AG04450 (cell line): ENCODE measurements around the gene ACER1. TPM values are rescaled to one million over a fixed set of nuclear protein-coding genes. Genes with fewer than 3 reads are reported as not detected.

Experiments
- CTCF ChIA-PET: fragments of 300-600, 350-600 bp; formaldehyde crosslinking; extraction: SDS; loops from one replicate; lab custom pipeline; 2022; ENCODE audit warnings: antibody characterized with exemption, inconsistent platforms; lab: Charles Lee
- POLR2A ChIA-PET: fragments of 350-600 bp; formaldehyde crosslinking; extraction: SDS; loops from one replicate; lab custom pipeline; 2021; ENCODE audit warnings: antibody characterized with exemption, inconsistent platforms; lab: Yijun Ruan, JAX
- DNase-seq: peaks from one replicate; pipeline ENCODE4 v3.0.0-alpha.2; 2011; ENCODE audit warnings: low read depth, low spot score
- H3K27ac ChIP-seq: one replicate; pipeline ENCODE4 v1.5.1; 2012; ENCODE audit warnings: low read depth, low read length, control low read depth
- H3K27me3 ChIP-seq: one replicate; pipeline ENCODE4 v1.6.0; 2012; ENCODE audit warnings: low read length; ENCODE audit not compliant: control insufficient read depth, insufficient read depth
- H3K4me3 ChIP-seq: 2 replicates; pipeline ENCODE4 v1.5.1; 2011; ENCODE audit warnings: mild to moderate bottlenecking, low read depth, low read length, control low read depth
- H3K9me3 ChIP-seq: 2 replicates; pipeline ENCODE4 v1.5.1; 2012; ENCODE audit warnings: low read length; ENCODE audit not compliant: control insufficient read depth, insufficient read depth
- CTCF ChIP-seq: IDR thresholded peaks from 2 replicates; pipeline ENCODE4 v1.5.1; 2011; ENCODE audit warnings: low read depth, low read length, control low read depth, inconsistent platforms
- polyA plus RNA-seq: library from polyadenylated mRNA; depleted of rRNA; stranded (reverse); fragments of >200 nt; gene quantifications from 2 replicates; pipeline ENCODE4 v1.2.3, GENCODE V29; 2011

ACER1 gene
- polyA plus RNA-seq, 1 experiment: not detected

DNA sequence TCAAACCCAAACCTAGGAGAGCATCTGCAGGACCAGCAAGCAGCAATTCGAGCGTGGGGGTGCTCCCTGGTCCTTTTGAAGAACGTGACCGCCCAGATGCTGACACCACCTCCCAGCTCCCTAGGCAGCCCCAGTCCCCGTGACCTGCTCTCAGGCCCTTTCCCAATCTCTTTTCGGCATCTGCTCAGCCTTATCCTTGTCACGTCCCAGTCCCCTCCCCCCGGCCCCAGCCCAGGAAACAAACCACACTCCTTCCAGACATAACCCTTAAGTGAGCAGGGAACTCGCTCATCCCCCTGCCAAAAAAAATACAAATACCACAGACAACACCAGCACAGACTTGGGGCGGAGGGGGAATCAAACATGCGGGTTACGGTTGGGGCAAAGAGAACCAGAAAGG, 57.0 kb downstream of the ACER1 start:
- no peaks in the 10 kb centered on the region for H3K9me3 ChIP-seq
- CTCF ChIA-PET: interaction anchor here (1.5 to 2.0 kb wide), 2 partner anchors 23 to 58 kb away, joined by 4 to 11 read pairs; no protein-coding TSS in a partner anchor
- H3K27me3 ChIP-seq: no peaks in the 10 kb centered on the region
- POLR2A ChIA-PET: no interaction called here
- H3K27ac ChIP-seq: peak overlapping the region; percentile 39
- H3K4me3 ChIP-seq: peak overlapping the region; percentile 25
- DNase-seq: no peak
- TF ChIP-seq CTCF: no peak

- Histone ChIP-seq H3K27ac (peak overlapping the region; percentile 95), H3K27me3 (no peaks in the 10 kb centered on the region), H3K4me3 (no peak overlapping the region), H3K9me3 (no peaks in the 10 kb centered on the region; the same call in 1 of the 2 replicates)
- TF ChIP-seq CTCF: no peak
- POLR2A ChIA-PET: no interaction called here
- CTCF ChIA-PET: interaction anchor here (1.2 kb wide), 1 partner anchor 57 kb away, joined by 5 read pairs; no protein-coding TSS in a partner anchor
- DNase-seq: no peak
Measured at GRCh38 chr19:6275170-6275744, 58.2 kb downstream of the ACER1 start.

DNA sequence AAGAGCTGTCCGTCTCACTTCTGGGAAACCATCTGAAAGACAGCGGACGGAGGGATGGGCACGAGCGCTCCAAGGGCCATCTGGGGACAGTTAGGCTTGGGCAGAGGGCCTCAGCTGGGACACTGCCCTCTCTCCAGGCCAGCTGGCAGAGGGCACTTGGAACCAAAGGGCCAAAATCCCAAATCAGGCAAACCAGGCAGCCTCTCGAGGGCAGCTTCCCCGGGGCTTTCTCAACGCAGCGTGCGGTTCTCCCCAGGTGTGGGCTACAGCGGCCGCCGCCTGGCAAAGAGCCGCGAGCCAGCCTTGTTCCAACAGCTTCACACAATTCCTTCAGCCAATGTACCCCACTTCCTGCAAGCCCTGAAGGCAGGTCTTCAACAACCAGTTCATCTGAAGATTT, 58.7 kb downstream of the ACER1 start:
- H3K27ac ChIP-seq: peak overlapping the region; percentile 95
- H3K27me3 ChIP-seq: no peaks in the 10 kb centered on the region
- no peak overlapping the region for H3K4me3 ChIP-seq
- ChIA-PET CTCF (interaction anchor here (1.2 kb wide), 1 partner anchor 56 kb away, joined by 5 read pairs; no protein-coding TSS in a partner anchor), POLR2A (no interaction called here)
- TF ChIP-seq CTCF: no peak
- H3K9me3 ChIP-seq: no peaks in the 10 kb centered on the region; the same call in 1 of the 2 replicates
- DNase-seq: no peak

GRCh38 chr19:6273701-6274601, 59.5 kb downstream of the ACER1 start:
- TF ChIP-seq CTCF: no peak
- ChIA-PET POLR2A (no interaction called here), CTCF (interaction anchor here (1.2 kb wide), 1 partner anchor 55 kb away, joined by 5 read pairs; no protein-coding TSS in a partner anchor)

More at GRCh38 chr19:6273701-6274601, 59.5 kb downstream of the ACER1 start:
- DNase-seq: no peak
- Histone ChIP-seq H3K27me3 (no peaks in the 10 kb centered on the region), H3K9me3 (no peaks in the 10 kb centered on the region; the same call in 1 of the 2 replicates), H3K27ac (peak overlapping the region; percentile 95), H3K4me3 (peak overlapping the region; percentile 46)
